Islet precursor cell (in vitro differentiated cells): ENCODE measurements around the gene NRARP.
"Not testable (repeated sequence)": the region's sequence is repeated elsewhere in the genome, so short reads cannot be mapped to it uniquely, and the experiment has no call there.

Experiments
- DNase-seq: peaks from one replicate; pipeline ENCODE4 v3.0.0-alpha.2; 2018

The NRARP gene, protein sequence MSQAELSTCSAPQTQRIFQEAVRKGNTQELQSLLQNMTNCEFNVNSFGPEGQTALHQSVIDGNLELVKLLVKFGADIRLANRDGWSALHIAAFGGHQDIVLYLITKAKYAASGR

DNA sequence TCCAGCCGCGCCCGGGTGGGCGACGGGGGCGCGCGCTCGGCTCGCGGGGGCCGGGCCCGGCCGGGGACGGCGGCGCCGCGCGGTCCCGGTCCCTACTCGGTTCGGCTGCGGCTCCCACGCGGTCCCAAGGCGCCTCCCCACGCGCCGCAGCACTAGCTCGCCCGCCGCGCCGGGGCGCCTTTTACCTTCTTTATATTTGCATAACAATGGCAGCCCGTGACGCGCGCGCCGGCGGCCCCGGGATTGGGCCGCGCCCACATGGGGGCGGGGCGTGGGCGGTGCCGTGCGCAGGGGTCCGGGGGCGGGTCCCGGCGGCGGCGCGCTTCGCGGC lies at the start of gene NRARP:
Gene NRARP, minus strand, starts transcription at position 154 of the 331 bp plus-strand sequence. CDS start 343 bp downstream, outside the sequence.
- DNase-seq: peak; percentile 90

DNA sequence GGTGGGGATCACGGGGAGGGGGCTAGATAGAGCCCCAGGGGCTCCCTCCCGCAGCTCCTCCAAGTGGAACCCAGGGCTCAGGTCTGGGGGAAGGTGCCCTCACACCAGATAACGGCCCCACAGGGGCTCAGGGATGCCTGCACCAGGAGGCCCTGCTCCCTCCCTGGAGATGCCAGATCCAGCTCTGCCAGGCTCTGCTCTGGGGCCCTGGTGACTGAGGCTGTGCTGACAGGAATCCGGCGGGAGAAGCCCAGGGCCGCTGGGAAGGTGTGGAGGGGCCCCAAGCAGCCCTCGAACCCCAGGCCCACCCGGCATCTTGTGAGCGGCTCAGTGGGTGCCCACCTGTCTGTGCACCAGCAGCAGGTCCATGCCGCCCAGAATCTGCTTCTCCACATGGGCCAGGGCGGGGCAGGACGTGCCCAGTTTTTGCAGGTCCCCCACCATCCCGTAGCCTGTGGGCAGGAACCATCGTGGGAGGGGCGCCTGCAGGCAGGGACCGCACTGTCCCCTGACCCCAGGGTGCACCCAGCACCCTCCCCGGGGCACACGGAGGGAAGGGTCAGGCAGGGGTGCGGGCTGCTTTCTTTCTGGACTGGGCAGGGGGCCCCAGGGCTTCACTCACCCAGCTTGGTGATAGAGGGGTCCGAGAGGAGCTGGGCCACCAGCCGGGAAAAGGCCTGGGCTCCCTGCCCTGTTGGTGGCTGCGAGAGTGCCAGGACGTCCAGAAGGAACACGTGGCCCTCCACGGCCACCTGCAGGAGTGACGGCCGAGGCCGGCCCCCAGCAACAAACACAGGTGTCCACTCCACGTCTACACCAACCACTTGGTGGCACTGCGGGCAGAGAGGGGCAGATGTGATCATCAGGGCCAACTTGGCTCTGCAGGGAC lies 48.9 kb upstream of the NRARP start:
- no peak for DNase-seq

GRCh38 chr9:137349471-137350033 lies 47.5 kb upstream of the NRARP start:
- DNase-seq: no peak

DNA sequence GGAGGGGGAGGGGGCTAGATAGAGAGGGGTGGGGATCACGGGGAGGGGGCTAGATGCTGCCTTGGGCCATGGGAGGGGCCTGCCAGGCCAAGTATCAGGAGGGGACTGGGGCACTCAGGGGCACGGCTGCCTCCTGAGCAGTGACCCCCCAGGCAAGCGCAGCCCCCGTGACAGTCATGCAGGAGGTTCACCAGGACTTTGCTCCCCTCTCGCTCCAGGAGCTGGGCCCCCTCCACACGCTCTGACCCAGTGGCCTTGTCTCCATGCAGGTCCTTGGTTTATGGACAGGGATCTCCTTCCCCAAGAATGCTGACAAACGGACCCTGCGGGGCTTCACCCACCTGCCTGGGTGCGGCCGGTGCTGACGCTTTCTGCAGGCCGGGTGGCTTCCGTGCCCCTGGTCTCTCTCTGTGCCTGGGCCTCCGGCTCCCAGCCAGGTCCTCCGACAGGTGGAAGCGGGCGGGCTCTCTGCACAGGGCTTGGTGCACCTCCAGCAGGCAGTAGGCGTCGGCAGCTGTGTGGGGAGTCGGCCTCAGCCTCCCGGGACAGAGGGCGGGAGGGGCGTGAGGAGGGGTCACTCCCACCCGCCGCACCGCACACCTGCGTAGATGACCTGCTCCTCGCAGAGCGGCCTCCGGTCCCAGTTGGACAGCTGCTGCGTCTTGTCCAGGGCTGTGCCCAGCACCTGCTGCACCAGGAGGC lies 46.8 kb upstream of the NRARP start:
- DNase-seq: no peak

DNA sequence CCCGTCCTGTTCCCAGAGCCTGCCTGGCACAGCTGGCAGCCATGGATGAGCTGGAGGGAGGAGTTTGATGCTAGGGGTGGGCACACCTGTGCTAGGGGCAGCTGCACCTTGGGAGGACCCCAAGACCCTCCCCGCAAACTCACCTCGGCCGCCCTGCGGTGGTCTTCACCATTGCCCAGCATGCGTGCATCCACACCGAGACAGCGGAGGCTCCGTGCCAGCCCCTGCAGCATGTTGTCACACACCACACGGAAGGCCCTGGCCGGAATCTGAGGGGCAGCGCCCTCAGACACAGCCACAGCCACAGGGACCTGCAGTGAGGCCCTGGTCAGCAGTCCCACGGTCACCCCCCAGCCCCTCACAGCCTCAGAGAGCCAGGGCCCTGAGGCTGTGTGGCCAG lies 45.9 kb upstream of the NRARP start:
- DNase-seq: no peak

DNA sequence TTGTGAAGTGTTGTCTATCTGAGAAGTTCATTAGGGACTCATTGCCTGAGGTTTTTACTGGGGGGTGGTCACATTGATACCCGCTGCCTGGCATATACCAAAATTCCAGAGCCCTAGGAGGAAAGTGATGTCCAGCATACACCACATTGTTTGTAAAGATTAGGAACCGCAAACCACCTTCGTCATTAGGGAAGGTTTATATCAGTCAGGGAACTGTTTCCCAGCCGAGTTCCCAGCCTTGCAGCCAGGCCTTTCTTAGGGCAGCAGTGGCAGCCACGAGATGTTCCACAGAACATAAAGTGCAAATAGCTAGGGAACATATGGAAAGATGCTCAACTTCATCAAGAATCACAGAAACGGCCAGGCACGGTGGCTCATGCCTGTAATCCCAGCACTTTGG lies 40.4 kb upstream of the NRARP start:
- DNase-seq: no peak

DNA sequence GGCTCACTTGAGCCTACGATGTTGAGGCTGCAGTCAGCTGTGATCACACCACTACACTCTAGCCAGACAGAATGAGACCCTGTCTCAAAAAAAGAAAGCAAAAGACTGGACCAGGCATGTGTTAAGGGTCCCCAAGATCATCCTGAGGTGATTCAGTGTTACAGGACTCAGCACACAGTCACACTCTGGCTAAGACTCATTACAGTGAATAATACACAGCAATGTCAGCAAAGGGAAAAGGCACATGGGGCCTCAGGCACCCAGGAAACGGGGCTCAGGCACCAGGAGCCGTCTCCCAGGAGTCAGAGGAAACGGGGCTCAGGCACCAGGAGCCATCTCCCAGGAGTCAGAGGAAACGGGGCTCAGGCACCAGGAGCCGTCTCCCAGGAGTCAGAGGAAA lies 39.2 kb upstream of the NRARP start:
- DNase-seq: no peak

DNA sequence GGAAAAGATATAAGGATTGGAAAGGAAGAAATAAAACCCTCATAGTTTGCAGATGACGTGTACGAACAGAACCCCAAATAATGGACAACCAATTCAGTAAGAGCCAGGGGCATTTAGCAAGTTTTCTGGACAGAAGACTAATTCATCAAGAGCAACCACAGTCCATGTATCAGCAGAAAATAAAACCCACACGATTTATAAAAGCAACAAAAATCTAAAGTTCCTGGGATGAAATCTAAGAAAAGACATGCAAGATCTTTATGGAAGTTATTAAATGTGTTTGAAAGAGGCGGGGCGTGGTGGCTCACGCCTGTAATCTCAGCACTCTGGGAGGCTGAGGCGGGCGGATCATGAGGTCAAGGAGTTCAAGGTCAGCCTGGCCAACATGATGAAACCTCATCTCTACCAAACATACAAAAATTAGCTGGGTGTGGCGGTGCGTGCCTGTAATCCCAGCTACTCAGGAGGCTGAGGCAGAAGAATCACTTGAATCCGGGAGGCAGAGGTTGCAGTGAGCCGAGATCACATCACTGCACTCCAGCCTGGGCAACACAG lies 37.9 kb upstream of the NRARP start:
- DNase-seq: not testable (repeated sequence)

- DNase-seq: no peak
Observed at GRCh38 chr9:137339045-137339907, 37.2 kb upstream of the NRARP start.

- DNase-seq: no peak
Observed at GRCh38 chr9:137336735-137337134, 34.7 kb upstream of the NRARP start.

GRCh38 chr9:137333016-137333671 lies 31.1 kb upstream of the NRARP start:
- DNase-seq: no peak

DNA sequence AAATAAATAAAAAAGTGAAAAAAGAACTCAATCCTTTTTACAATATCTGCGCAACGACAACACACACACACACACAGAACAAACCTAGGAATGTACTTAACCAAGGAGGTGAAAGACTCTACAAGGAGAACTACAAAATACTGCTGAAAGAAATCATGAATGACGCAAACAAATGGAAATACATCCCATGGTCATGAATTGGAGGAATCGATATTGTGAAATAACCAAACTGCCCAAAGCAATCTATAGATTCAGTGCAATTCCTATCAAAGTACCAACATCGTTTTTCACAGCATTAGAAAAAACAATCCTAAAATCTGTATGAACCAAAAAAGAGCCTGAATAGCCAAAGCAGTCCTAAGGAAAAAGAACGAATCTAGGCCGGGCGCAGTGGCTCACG lies 29.9 kb upstream of the NRARP start:
- no peak for DNase-seq

- no peak for DNase-seq
Observed at GRCh38 chr9:137330689-137331088, 28.6 kb upstream of the NRARP start.

DNA sequence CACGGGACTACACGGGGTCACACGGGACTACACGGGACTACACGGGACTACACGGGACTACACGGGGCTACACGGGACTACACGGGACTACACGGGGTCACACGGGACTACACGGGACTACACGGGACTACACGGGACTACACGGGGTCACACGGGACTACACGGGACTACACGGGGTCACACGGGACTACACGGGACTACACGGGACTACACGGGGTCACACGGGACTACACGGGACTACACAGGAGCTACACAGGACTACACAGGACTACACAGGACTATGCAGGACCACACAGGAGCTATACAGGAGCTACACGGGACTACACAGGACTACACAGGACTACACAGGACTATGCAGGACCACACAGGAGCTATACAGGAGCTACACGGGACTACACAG lies 27.5 kb upstream of the NRARP start:
- DNase-seq: not testable (repeated sequence)

DNA sequence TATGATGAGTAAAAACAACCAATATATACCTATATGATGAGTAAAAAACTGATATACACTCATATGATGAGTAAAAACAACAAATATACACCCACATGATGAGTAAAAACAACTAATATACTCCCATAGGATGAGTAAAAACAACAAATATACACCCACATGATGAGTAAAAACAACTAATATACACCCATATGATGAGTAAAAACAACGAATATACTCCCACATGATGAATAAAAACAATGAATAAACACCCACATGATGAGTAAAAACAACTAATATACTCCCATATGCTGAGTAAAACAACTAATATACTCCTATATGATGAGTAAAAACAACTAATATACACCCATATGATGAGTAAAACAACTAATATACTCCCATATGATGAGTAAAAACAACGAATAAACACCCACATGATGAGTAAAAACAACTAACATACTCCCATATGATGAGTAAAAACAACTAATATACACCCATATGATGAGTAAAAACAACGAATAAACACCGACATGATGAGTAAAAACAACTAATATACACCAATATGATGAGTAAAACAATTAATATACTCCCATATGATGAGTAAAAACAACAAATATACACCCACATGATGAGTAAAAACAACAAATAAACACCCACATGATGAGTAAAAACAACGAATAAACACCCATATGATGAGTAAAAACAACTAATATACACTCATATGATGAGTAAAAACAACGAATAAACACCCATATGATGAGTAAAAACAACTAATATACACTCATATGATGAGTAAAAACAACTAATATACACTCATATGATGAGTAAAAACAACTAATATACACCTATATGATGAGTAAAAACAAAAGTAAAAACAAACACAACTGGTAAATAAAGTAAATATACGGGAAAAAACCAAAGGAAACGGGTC lies 25.8 kb upstream of the NRARP start:
- DNase-seq: not testable (repeated sequence)

- DNase-seq: no peak
Observed at GRCh38 chr9:137326445-137327065, 24.5 kb upstream of the NRARP start.

GRCh38 chr9:137325799-137326198 lies 23.7 kb upstream of the NRARP start:
- no peak for DNase-seq

GRCh38 chr9:137325124-137325523 lies 23.1 kb upstream of the NRARP start:
- DNase-seq: no peak

GRCh38 chr9:137323531-137324331 lies 21.7 kb upstream of the NRARP start:
- DNase-seq: peak; percentile 50
